Cerebellar cortex (tissue), 1 donor: ENCODE data around the gene DDRGK1.

Source experiments
- DNase-seq: peaks from one replicate; pipeline ENCODE4 v3.0.0-alpha.2; 2015; ENCODE audit warnings: low spot score

The DDRGK1 gene

DNA sequence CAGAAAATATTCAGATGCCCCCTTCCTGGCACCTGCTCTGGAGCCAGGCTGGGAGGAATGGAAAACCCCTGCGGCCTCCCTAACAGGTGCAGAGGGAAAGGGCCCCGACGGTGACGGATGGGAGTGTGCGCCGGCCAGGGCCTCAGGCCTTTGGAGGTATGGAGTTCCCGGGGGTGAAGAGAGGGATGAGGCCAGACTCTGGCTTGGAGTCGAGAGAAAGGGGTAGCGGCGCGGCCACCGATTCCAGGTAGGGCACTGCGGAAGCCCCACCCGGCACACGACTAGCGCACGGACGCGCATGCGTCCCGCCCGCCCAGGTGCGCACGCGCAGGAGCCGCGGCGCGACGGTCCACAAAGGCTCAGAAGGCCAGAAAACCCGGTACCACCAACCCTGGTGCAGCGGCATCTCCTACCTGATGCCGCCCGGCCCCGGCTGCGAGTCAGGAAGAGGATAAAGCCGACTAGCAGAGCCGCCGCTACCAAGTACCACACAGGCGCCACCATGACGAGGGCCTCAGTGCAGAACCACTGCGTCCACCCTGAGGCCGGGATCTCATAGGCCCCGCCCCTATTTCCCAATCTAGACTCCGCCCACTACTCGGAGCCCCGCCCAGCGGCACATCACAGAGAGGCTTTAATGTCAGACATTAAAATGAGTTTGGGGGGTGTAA lies at the start of gene DDRGK1:
DDRGK1 (minus strand) TSS at position 559 of the 671 bp plus-strand sequence; CDS start at position 504, 55 bp downstream.
- DNase-seq = peak; percentile 89

DNA sequence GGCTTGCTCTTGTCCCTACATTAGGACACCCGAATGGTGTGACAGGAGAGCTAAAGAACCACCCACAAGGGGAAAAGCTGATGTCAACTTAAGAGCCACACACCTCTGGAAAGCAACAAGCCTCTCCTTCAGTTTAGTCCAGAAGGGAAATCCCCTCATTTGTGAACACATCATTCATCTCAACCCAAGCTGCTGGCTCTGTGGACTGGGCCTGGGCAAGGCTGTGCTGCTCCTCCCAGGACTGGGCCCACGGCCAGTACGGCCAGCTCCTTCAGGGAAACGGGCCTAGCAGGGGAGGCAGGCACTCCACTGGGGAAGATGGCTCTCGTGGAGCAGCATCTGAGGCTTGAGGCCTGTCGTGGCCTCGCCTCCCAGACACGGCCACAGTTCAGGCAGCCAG lies 47.3 kb upstream of the DDRGK1 start:
- peak; percentile 36 for DNase-seq

DNA sequence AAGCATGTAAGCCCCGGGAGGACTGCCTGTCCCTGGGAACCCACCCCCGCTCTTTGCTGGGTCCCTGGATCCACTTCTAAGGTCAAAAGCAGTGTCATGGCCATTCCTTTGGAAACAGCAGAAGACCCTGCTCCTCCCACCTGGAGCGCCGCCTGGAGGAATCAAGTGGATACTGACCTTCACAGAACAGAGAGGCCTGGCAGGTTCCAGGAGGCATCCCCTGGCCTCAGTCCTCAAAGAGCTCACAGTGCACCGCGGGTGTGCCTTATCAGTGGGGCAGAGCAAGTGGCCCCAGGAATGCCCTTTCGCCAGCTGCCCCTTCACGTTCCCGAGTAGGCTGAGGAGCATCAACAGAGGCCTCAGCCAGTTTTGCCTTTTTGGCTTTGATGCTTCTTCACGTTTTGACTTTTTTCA lies 45.6 kb upstream of the DDRGK1 start:
- peak; percentile 49 for DNase-seq

DNA sequence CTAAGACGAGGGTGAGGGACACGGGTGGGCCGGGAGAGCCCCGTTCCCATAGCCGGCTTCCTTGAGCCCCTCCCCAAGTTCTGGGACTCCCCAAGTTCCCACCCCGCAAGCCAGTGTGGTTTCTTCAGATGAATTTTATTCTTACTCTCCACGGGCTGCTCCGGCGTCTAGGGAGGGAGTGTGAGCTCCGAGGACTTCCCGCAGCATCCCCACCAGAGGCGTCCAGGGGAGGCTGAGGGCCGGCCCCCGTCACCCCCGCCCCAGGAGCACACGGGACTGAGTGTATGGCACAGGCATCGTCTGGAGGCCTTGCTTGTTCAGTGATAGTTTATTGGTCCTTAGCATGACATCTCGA lies 44.5 kb upstream of the DDRGK1 start:
- no peak for DNase-seq

DNA sequence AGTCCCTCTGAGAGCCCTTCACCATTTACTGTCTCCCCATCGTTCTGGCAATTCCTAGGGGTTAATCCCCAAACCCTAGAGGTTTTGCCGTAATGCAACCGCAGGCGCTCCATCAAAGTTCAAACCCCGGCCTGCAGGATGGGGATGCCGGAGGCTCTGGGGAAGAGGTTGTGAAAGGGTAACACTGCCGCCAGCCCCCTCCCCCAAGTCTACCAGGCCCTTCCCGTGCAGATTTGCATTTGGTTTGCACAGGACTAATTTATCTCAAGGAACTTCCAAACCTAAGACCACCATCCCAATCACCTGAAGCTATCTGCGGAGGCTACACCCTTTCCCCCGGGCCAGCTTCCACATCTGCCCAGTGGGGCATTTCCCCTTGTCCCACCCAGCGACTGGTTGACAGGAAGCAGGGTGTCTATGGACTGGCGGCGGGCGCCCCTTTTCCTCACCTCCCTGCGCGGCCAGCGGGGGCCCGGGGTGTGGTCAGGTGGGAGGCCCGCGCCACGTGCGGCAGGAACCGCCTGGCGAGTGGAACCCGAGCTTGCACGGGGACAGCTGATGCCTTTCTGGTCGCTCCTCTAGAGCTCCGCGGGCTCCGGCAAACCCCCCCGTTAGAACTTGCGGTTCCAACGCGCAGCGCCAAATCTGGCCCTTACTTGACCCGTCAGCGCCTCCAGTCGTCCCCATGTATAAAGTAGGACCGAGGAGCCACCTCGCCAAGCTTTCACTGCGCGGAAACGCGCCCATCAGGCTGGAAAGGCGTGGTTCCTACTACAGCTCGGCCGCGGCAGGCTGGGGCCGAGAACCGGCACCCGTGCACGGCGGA lies 43.9 kb upstream of the DDRGK1 start:
- no peak for DNase-seq

DNA sequence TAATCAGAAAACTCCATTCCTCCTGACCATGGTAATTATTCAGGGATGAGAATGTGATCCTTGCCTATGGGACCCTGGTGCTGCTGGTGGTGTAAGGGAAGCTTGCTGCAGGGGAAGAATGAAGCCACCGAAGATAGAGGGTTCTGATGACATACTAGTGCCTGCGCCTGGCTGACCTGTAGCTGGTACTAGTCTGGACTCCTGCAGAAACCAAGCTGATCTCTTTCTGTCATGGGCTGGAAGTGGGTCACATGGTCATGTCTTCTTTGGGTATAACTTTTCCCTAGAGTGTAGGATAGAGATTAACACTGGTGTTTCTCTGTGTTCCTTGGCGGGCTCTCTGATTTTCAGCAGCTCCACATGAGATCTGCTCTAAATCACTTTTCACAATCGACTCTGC lies 43.2 kb upstream of the DDRGK1 start:
- DNase-seq = no peak

DNA sequence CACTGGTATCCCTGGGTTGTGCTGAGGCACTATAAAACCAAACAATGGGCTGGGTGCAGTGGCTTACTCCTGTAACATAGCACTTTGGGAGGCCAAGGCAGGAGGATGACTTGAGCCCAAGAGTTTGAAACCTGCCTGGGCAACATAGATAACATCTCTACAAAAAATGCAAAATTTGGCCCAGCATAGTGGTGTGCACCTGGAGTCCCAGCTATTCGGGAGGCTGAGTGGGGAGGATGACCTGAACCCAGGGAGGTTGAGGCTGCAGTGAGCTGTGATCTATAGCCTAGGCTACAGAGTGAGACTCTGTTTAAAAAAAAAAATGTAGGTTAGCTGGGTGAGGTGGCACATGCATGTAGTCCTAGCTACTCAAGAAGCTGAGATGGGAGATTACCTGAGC lies 42.2 kb upstream of the DDRGK1 start:
- DNase-seq = no peak

DNA sequence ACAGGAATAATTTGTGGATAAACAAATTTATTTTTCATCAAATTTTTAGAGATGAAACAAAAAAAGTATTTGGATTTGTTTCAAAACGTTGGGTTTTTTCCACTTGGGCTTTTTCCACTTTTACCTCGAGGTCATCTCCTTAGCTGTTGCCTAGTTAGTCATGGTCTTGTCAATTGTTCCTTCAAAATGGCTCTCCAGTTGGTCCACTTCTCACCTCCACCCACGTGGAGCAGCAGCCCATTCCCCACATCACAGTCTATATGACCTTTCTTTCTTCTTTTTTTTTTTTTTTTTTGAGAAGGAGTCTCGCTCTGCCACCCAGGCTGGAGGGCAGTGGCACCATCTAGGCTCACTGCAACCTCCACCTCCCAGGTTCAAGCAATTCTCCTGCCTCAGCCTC lies 41.2 kb upstream of the DDRGK1 start:
- no peak for DNase-seq

DNA sequence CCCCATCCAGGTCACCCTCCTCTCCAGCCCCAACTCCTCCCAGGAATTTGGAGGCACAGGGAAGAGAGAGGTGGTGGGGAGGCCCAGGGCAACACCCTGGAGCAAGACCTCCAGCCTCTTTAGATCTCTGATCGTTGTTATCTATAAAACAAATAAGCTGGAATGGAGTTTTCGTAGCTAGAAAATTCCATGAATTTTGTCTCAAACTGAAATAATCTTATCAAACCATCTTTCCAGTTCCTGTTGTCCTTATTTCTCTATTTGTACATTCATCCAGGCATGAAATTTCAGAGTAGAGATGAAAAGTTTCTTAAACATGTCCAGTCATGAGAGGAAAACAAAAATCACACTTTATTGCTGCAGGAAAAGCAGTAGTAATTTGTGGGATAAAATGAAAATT lies 40.7 kb upstream of the DDRGK1 start:
- no peak for DNase-seq

DNA sequence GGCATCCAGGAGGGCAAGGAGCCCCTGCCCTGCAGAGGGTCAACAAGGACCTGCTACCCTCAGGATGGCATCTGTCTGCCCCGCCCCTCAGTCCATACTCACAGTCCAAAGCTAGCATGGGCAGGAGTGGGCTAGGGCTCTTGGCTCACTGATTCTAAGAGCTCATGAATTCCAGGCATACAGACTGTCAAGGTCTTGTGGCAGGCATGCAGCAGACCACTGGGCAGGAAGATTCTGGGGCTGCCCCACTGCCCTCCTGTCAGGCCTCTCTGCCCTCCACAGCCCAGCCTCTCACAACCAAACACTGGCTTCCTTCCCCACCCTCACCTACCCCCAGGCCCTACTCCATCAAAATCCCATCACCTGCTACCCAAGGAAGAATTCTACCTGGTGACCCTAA lies 40.1 kb upstream of the DDRGK1 start:
- DNase-seq = no peak

DNA sequence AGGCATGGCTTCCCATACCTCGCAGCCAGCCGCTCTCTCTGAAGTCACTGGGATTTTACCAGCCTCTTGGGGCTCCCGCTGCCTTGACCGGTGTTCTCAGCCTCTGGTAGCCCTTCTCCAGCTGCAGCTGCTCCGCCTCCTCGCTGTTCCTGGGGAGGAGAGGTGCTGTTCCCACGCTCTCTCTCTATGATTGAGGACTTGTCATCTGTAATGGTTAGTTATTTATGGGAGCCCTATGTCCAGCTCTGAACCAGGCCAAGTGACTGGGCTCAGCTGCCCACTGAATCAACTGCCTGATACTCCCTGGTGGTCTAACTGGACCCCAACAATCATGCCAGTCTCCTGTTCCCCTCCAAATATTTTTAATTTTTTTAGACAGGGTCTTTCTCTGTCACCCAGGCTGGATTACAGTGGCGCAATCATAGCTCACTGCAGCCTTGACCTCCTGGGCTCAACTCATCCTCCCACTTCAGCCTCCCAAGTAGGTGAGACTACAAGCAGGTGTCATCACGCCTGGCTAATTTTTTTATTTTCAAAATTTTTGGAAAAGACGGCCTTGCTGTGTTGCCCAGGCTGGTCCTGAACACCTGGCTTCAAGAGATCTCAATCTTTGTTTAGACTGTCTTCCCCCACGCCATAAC lies 39.4 kb upstream of the DDRGK1 start:
- no peak for DNase-seq

DNA sequence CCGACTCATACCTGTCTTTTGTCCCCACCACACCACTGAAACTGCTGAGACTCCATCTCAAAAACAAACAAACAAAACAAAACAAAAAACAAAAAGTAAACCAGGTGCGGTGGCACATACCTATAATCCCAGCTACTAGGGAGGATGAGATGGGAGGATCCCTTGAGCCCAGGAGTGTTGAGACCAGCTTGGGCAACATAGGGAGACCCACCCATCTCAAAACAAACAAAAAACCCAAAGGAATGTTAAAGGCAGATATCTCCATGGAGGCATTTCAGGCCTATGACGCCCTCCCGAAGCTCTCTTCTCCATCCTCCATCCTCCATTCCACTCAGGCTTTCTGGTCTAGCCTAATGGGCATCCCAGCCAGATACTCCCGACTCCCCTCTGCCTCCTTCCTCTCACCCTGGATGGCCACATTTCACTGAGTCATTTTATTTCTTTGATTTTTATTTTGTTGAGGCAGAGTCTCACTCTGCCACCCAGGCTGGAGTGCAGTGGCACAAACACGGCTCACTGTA lies 37.8 kb upstream of the DDRGK1 start:
- DNase-seq = no peak

DNA sequence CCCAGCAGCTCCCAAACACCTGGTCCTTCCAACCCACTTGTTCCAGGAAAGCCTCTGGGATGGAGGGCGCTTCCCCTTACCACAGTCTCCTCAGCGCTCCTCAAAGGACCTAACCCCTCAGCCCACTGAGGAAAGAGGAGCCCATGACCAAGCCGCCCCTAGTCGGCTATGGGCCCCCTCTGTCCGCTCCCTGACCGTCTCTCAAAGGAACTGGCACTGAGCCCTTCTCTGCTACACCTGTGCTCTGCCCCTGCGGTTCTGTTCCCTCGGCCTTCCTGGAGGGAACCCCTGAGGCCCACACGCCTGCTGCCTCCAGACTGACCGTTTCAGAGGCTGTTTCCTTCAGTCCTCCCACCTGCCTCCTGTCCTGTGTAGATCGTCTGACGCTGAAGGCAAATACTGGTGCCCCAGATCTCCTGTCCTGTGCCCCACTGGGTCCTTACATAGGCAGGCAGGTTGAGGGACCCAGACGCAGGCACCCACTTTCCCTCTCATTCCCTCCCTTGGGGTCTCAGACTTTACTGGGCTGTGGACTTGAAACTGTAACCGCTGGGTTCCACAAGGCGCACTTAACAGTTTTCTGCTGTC lies 36.4 kb upstream of the DDRGK1 start:
- DNase-seq = no peak

DNA sequence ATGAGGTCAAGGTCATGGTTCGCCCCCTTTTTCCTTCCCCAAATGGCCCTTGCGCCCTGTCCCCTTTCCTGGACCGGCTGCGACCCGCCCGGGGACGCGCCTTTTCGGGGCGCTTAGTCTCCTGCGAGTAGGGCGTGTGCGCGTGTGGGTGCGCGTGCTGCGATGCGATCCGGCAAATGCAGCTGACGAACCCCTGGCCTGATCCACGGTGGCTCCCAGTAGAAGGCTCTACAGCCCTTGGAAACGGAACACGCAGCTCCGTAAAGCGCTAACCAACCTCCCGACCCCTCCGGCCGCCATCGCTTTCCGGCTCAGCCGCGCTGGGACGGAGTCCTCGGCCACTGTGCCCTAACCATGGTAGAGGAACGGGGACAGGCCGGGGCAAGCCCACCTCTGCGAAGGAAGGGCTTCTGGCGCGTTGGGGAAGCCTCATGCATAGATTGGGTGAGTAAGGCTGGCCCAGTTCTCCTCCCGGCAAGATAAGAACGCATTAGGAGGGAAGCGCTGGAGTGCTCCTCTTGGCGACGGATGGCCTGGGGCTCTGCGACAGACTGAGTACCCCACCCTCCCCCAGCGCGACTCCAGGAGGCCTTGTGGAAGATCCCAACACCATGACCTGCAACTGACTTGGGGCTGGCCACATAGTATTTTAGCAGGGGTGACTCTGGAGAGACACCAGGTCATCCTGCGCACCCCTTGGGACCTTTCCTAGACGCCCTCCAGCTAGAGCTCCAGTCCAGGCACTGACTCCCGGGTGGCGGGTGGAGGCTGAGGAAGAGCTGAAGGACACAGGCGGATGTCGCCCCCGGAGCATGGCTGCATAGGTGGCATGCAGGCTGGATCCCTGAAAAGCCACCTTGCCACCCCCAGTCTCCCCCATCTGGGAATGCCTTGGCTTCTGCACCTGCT lies 35.6 kb upstream of the DDRGK1 start:
- no peak for DNase-seq

DNA sequence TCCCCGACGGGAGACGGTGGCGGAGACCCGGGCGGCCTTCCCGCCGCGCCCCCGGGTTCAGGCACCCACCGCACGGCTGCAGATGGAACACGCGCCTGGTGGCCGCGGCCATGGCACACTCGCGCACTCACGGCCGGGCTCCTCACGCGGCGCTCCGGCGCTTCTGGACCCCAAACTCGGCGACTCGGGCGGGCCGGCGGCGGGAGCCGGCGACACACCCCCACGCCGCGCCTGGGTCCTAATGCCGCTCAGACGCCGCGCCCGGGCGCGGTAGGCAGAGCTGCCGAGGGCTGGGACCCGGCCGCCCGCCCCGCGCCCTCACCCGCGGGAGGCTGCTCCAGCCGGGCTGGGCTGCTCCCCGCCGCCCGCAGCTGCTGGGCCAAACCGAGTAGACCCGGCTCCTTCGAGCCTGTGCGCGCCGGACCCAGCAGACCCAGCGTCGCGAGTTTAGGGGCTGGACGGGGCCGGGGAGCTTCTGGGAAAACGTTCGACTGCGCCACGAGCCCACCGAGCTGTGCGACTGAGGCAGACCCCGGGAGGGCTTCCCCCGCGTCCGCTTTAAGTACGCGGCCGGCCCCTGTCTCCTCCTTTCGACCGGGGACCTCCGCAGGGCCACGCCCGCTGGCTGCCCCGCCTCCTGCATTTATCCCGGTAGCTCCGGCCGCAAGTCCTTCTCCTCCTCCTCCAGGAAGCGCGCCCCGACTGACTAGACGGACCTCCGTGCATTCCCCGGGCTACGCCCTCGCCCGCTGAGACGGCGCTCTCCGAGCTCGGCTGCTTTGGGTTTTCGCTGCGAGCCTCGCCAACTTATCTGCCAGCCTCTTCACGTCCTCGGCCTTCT lies 34.8 kb upstream of the DDRGK1 start, which contains the start of gene SLC4A11:
SLC4A11 (minus strand) TSS at position 165 of the 841 bp plus-strand sequence; CDS start at position 112, 53 bp downstream.
- DNase-seq = peak; percentile 23

DNA sequence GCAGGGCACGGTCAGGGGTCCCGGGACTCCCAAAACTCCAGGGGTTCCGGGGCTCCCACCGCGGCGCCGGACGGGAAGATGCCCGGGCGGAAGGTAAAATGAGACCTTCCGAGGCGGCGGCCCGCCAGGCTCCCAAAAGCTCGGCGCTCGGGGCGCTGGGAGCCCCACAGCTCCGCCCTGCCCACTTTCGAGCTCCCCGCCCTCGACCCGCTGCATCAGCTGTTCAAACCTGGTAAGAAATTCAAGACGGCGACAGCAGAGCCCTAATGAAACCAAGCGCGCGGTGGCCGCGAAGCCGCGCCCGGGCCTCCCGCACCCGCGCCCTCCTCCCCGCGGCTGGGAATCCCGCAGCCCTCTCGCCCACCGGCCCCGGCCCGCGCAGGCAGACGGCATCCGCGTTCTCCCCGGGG lies 34.1 kb upstream of the DDRGK1 start:
- no peak for DNase-seq

DNA sequence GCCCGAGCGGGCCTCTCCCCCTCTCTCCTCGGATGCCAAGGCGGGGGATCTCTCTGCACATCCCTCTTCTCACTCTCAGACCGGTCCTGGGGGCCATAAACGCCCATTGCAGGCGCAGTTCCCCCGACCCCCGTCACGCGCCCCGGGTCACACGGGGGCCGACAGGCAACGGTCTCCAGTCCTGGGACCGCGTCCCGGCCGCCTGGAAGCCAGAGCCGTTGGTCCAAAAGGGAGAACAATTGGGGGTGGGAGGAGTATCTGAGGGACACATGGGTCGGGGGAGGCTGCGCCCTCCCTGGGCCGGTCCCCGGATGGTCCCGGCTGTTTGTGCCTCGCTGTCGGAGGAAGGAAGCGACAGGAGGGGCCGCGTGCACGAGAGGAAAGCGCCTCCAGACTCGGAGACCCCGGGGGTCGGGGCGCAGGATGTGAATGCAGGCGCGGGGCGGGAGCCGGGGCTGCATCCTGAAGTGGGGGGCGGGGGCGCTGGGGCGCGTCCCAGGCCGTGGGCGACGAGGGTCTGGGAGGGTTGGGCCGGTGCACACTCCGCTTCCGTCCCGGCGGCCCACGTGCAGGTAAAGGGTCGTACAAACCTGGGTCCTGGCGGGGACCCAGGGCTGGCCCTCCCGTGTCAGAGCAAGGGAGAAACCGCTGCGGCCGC lies 33.6 kb upstream of the DDRGK1 start:
- no peak for DNase-seq

DNA sequence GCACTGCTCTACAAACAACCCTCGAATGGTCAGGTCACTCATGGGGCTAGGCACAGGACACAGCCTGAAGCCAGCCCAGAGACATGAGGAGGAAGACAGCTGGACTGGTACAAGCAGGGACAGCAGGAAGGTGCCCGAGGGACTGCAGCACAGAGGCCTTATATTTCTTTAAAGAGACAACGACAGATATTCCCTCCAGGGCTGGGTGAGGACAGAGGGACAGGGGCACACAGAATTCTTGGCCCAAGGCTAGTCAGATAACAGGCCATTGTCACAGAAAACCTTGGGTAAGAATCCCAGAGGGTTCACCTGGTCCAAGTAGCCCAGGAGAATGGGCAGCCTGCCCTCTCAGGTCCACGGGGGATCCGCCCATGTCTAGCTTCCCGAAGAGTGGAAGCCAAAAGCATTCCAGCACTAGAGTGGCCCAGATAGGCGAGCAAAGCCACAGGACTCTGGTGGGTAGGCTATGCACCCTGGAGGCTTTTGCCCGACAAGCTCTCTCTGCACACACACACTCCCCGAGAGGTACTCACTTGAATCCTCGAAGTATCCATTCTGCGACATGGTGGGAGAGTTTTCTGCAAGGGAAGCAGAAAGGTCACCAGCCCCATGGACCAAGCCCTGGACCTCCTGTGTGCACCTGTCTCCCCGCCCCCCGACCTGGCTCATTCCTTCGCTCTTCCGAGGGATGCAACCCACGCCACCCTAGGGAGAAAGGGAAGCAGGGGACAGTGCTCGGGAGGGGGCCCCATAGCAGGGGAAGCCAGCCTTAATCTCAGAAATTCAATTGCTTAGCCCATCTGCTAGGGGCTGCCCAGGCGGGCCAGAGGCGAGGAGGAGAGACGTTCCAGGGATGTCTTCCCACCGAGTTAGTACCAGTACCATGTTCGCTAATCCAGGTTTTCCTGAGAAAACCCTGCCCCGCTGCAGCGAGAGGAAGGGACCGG lies 32.8 kb upstream of the DDRGK1 start:
- no peak for DNase-seq
